GM18499 (cell line): Measurements from ENCODE around the gene APOL4.
"Not testable (repeated sequence)": the region's sequence is repeated elsewhere in the genome, so short reads cannot be mapped to it uniquely, and the experiment has no call there.

ENCODE experiments used
- ATAC-seq: cut with Tn5 transposase; IDR thresholded peaks from one replicate; pipeline ENCODE4 v1.9.1; 2021; ENCODE audit warnings: moderate number of reproducible peaks; ENCODE audit not compliant: insufficient read depth, unreplicated experiment

The APOL4 gene

GRCh38 chr22:36201630-36202319 is at the start of gene APOL4:
TSS of gene APOL4 (minus strand) at chr22:36201809. CDS start at chr22:36201734, 75 bp downstream.
- ATAC-seq, result no peak

GRCh38 chr22:36250292-36250960 is 48.8 kb upstream of the APOL4 start:
- not testable (repeated sequence) for ATAC-seq

DNA sequence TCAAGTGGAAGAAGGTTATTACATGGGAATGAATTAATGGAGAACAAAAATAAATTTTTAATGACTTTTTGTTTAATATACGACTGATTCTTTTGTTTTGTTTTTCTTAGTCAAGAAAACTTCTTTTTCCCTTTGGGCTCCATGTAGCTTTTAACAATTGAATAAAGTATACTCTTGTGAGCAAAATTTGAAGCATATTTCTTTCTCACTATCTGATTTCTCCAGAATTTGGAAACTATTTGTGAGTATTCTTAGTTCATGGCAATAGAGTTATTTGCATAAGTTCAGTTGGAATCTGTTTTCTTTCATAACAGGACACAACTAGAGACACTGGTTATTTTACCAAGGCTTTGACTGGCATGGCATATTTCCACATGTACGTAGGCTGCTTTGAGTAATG is 47.6 kb upstream of the APOL4 start:
- ATAC-seq, result no peak

- no peak for ATAC-seq
These were observed 46.3 kb upstream of the APOL4 start for GRCh38 chr22:36247955-36248354.

GRCh38 chr22:36246718-36247117 is 45.1 kb upstream of the APOL4 start:
- ATAC-seq, result no peak

DNA sequence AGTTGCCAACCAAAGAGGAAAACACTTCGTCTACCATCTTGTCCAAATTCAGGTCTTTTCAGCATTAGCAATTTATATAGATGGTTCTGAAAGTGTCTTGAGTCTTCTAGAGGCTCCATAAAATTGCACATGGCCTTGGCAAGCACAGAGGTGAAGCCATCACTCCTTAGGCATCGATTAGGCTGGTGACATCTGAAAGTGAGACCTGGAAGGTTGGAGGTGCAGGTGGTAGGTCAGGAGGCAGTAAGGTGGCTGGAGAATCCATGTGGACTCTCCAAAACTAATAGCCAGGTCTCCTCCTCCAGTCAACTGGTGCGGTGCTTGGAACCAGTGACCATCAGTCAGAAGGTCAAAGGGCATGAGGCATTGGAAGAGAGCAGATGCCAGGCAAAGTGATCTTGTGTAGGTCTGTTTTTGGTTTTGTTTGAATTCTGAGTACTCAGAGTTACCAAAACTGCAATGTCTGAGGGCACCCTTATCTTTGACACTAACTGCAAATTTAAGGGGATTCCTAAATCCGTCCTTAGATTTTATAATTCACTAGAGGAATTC is 44.3 kb upstream of the APOL4 start:
- ATAC-seq, result no peak

DNA sequence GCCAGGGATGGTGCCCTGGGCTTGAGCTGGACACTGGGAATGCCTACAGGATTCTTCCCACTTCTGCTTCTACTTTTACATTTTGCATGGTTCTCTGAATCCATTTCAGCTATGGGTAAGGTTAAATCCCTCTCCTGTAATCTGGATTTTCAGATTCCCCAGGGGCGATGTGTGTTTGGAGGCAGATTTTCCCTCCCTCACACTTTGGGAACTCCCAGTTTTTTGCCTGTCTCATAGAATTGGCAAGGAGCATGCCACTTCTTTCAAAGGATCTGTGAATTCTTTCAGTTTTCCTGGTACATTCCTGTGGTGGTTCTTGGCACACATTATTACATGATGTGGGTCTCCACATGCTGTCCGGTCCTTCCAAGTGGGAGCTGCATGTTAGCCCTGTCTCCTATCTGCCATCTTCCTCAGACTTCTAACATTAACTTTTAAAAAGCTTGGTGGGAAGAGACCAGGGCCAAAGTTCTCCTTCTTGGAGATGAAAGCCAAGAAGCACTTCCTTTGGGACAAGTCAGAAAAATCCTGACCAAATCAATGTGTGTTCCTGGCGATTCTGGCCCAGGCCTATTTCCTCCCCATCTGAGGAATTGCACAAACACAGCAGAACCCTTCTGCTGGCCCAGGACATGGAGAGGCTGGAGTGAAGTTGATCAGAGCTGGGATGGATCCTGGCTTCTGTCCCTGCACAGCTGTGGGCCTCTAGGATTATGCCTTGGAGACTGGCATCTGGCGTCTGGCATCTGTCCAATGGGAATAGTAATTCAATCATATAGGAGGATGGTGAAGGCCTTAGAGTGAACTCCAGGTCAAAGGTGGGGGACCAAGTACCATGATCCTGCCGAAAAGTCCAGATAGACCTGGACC is 43.1 kb upstream of the APOL4 start:
- no peak for ATAC-seq

DNA sequence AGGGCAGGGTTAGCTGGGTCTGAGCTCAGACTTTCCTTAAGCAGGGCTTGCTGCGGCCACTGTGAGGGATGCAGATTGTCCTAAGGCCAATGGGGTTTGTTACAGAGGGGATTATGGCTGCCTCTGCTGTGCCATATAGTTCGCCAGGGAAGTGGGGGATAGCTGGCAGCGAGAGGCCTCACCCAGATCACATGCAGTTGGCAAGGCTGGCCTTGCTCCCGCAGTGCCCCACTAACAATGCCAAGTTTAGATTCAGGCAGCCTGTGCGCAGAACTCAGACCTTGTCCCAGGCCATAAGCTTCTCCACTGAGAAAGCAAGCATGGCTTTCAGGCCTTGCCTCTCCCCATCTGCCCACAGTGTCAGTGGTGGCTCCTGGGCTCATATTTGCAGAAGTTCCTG is 42.4 kb upstream of the APOL4 start:
- ATAC-seq, result no peak

DNA sequence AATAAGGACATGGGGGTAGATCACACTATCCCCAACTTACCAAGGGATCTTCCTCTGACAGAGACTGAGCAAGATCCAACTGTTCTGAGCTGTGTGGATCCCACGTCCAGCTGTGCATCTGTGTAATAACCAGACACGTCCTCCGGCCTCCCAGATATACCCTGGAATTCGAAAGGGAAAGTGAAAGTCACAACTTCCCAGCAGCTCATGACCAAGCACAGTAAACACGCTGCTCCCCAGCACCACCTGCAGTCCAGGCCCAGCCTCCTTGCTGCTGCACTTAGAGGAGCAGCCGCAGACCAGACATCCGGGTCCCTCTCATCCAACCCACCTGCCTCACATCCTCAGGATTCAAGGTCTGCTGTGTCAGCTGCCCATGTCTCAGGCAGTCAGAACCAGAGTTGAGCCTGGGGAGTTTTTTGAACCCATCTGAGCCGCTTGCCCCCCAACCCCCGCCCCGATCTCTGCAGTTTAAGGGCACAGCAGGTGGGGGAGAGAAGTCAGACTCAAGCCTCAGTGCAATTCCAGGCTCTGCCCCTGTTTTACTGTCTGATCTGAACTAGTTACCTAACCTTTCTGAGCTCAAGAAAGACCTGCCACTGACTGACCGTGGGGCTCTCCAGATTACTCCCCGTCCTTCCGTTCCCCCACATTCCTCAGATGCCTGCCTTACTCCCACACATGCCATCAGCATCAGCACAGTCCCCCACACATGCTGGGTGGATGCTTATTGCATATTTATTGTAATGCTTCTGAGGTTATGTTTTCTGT is 38.0 kb upstream of the APOL4 start, which contains the start of gene APOL2:
Gene APOL2, minus strand, starts transcription at position 127 of the 771 bp plus-strand sequence. CDS start 6,365 bp downstream, outside the sequence.
- peak; percentile 70 for ATAC-seq

- no peak for ATAC-seq
These were observed 37.5 kb upstream of the APOL4 start for GRCh38 chr22:36239150-36239400.

DNA sequence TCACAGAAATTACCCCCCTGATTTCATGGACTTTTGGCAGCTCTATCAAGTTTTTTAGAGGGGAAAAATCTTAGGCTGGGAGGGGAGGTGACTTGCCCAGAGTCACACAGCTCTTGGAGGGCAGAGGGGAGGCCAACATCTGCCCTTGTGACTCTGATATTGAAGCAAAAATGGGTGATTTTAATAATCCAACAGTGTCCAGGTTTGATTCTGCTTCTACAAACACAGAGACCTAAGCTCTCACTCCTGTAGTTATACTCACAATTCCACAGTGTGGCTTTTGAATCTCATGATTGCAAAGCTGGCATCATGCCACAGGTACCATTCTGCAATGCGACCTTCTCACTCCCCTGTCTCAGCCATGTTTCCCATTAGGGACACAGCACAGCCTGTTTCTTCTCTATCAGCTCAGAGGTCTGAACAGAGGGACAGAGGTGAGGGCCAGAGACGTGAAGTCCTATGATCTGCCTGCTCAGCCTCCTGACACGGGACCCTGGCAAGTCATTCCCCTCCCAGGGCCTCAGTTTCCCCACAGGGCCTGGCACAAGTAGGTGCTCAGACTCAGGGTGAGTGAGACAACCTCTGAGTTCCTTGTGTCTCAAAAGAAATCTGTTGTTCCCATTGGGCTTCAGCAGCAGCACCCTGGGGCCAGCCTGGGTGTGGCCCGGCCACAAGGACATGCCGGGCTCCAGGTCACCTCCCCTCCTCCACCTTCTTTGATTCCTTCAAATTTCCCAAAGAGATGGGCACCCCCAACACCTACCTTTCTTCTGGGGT is 37.0 kb upstream of the APOL4 start:
- ATAC-seq, result no peak

- ATAC-seq, result no peak
These were observed 36.1 kb upstream of the APOL4 start for GRCh38 chr22:36237462-36238372.

GRCh38 chr22:36236388-36237319 is 35.0 kb upstream of the APOL4 start:
- ATAC-seq, result no peak

GRCh38 chr22:36235585-36235984 is 34.0 kb upstream of the APOL4 start:
- no peak for ATAC-seq

DNA sequence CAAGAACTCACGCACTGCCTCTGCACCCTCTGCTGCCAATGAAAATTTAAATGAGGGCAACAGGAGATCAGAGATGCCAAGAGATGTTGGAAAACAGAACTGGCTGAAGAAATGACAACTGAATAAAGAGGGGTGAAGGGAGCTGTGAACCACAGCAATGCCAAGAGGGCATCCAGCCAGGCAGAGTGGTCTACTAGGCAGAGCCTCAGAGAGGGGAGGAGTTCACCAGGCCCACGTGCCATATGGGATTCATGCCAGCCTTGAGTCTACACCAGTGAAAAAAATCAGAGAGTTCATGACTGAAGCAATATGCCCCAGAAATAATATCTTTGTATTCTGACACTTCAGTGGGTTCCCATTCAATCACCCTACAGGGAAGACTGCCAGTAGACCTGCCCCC is 33.3 kb upstream of the APOL4 start:
- no peak for ATAC-seq

DNA sequence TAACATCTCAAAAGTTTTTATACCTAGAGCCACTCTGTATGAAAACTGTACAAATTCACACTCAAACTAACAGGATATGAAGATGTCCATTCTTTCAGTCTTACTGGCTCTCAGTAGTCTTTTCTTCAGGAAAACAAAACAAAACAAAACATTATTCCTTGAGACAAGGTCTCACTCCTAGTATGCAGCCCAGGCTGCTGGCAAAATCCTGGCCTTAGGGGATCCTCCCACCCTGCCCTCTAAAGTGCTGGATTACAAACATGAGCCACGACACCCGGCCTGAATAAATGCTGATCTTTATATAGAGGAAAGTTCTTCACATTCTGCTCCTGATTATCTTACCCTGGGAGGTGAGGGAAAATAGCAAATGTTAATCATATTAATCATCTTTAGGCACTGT is 32.6 kb upstream of the APOL4 start:
- no peak for ATAC-seq

GRCh38 chr22:36233796-36234195 is 32.2 kb upstream of the APOL4 start:
- ATAC-seq, result no peak
